HEK293 (cell line): Measurements from ENCODE around the gene MRPS18A.
A peak's percentile ranks its signal among the peaks of the same experiment; 100 is the strongest.

Experiments used
- BCL11B ChIP-seq: fragments of 450-650 bp; formaldehyde crosslinking; IDR thresholded peaks from 2 replicates; pipeline ENCODE4 v1.5.1; 2016; ENCODE audit warnings: low read depth, missing biosample characterization, missing genetic modification characterization
- EGR2 ChIP-seq: fragments of 450-650 bp; formaldehyde crosslinking; IDR thresholded peaks from 2 replicates; pipeline ENCODE4 v1.5.1; 2016; ENCODE audit warnings: low read depth, missing biosample characterization, missing genetic modification characterization
- GFI1B ChIP-seq: fragments of 450-650 bp; formaldehyde crosslinking; IDR thresholded peaks from 2 replicates; pipeline ENCODE4 v1.5.1; 2016; ENCODE audit warnings: missing biosample characterization, missing genetic modification characterization
- GLI2 ChIP-seq: fragments of 450-650 bp; formaldehyde crosslinking; IDR thresholded peaks from 2 replicates; pipeline ENCODE4; 2017; ENCODE audit warnings: missing biosample characterization, missing genetic modification characterization, low read depth, borderline replicate concordance
- GLIS1 ChIP-seq: fragments of 450-650 bp; formaldehyde crosslinking; IDR thresholded peaks from 2 replicates; pipeline ENCODE4 v1.5.1; 2016; ENCODE audit warnings: missing biosample characterization, missing genetic modification characterization
- HOXC10 ChIP-seq: sonication (generic); formaldehyde crosslinking; IDR thresholded peaks from 2 replicates; pipeline ENCODE4 v1.8.1; 2023; ENCODE audit warnings: mild to moderate bottlenecking, missing genetic modification reagents
- SALL2 ChIP-seq: fragments of 450-650 bp; formaldehyde crosslinking; IDR thresholded peaks from 2 replicates; pipeline ENCODE4 v1.5.0; 2017; ENCODE audit warnings: missing biosample characterization, mild to moderate bottlenecking, missing genetic modification characterization, borderline replicate concordance
- TCF7L2 ChIP-seq: IDR thresholded peaks from 2 replicates; pipeline ENCODE4 v1.6.1; 2011; ENCODE audit warnings: low read depth, mild to moderate bottlenecking, inconsistent platforms, low read length, moderate library complexity, borderline replicate concordance
- ZBTB26 ChIP-seq: fragments of 450-650 bp; formaldehyde crosslinking; optimal IDR thresholded peaks from 2 replicates; pipeline ENCODE3; 2016; ENCODE audit warnings: missing biosample characterization, mild to moderate bottlenecking, missing genetic modification characterization
- ZBTB44 ChIP-seq: fragments of 450-650 bp; IDR thresholded peaks from 2 replicates; pipeline ENCODE4 v1.5.1; 2018; ENCODE audit warnings: missing biosample characterization, mild to moderate bottlenecking, missing genetic modification characterization
- ZEB2 ChIP-seq: fragments of 450-650 bp; formaldehyde crosslinking; IDR thresholded peaks from 2 replicates; pipeline ENCODE4 v1.5.1; 2016; ENCODE audit warnings: missing biosample characterization, missing genetic modification characterization
- ZFP3 ChIP-seq: fragments of 450-650 bp; formaldehyde crosslinking; IDR thresholded peaks from 2 replicates; pipeline ENCODE4 v1.5.1; 2016; ENCODE audit warnings: low read depth, missing biosample characterization, missing genetic modification characterization
- ZNF10 ChIP-seq: fragments of 450-650 bp; formaldehyde crosslinking; IDR thresholded peaks from 2 replicates; pipeline ENCODE4 v1.5.1; 2017; ENCODE audit warnings: missing biosample characterization, missing genetic modification characterization
- ZNF121 ChIP-seq: fragments of 450-650 bp; formaldehyde crosslinking; IDR thresholded peaks from 2 replicates; pipeline ENCODE4 v1.5.1; 2016; ENCODE audit warnings: missing biosample characterization, missing genetic modification characterization
- ZNF133 ChIP-seq: fragments of 450-650 bp; formaldehyde crosslinking; IDR thresholded peaks from 2 replicates; pipeline ENCODE4 v1.5.1; 2016; ENCODE audit warnings: missing biosample characterization, missing genetic modification characterization
- ZNF175 ChIP-seq: fragments of 450-650 bp; formaldehyde crosslinking; IDR thresholded peaks from 2 replicates; pipeline ENCODE4 v1.5.1; 2016; ENCODE audit warnings: missing biosample characterization, missing genetic modification characterization
- ZNF211 ChIP-seq: fragments of 450-650 bp; formaldehyde crosslinking; IDR thresholded peaks from 2 replicates; pipeline ENCODE4 v1.5.1; 2016; ENCODE audit warnings: low read depth, missing biosample characterization, missing genetic modification characterization
- ZNF221 ChIP-seq: fragments of 450-650 bp; formaldehyde crosslinking; IDR thresholded peaks from 2 replicates; pipeline ENCODE4 v1.5.1; 2017; ENCODE audit warnings: missing biosample characterization, missing genetic modification characterization, borderline replicate concordance
- ZNF266 ChIP-seq: fragments of 450-650 bp; formaldehyde crosslinking; IDR thresholded peaks from 2 replicates; pipeline ENCODE4 v1.5.1; 2016; ENCODE audit warnings: missing biosample characterization, missing genetic modification characterization, low read depth
- ZNF341 ChIP-seq: fragments of 450-650 bp; formaldehyde crosslinking; IDR thresholded peaks from 2 replicates; pipeline ENCODE4; 2016; ENCODE audit warnings: low read depth, missing biosample characterization, missing genetic modification characterization
- ZNF366 ChIP-seq: fragments of 450-650 bp; formaldehyde crosslinking; conservative IDR thresholded peaks from 2 replicates; pipeline ENCODE4 v1.5.1; 2016; ENCODE audit warnings: missing biosample characterization, missing genetic modification characterization
- ZNF37A ChIP-seq: fragments of 450-650 bp; IDR thresholded peaks from 2 replicates; pipeline ENCODE4 v1.5.1; 2018; ENCODE audit warnings: missing biosample characterization, missing genetic modification characterization
- ZNF433 ChIP-seq: fragments of 450-650 bp; formaldehyde crosslinking; IDR thresholded peaks from 2 replicates; pipeline ENCODE4 v1.5.1; 2016; ENCODE audit warnings: missing biosample characterization, missing genetic modification characterization, low read depth
- ZNF664 ChIP-seq: fragments of 450-650 bp; formaldehyde crosslinking; IDR thresholded peaks from 2 replicates; pipeline ENCODE4 v1.5.1; 2016; ENCODE audit warnings: missing biosample characterization, missing genetic modification characterization
- ZNF677 ChIP-seq: fragments of 450-650 bp; IDR thresholded peaks from 2 replicates; pipeline ENCODE4 v1.5.0; 2018; ENCODE audit warnings: missing biosample characterization, mild to moderate bottlenecking, missing genetic modification characterization, moderate library complexity
- ZNF701 ChIP-seq: fragments of 450-650 bp; formaldehyde crosslinking; IDR thresholded peaks from 2 replicates; pipeline ENCODE4 v1.5.1; 2016; ENCODE audit warnings: missing biosample characterization, missing genetic modification characterization
- ZNF768 ChIP-seq: fragments of 450-650 bp; formaldehyde crosslinking; IDR thresholded peaks from 2 replicates; pipeline ENCODE4 v1.5.1; 2018; ENCODE audit warnings: missing biosample characterization, mild to moderate bottlenecking, missing genetic modification characterization
- ZNF777 ChIP-seq: fragments of 450-650 bp; formaldehyde crosslinking; IDR thresholded peaks from 2 replicates; pipeline ENCODE4 v1.5.1; 2017; ENCODE audit warnings: missing biosample characterization, missing genetic modification characterization, borderline replicate concordance
- ZNF837 ChIP-seq: fragments of 450-650 bp; formaldehyde crosslinking; IDR thresholded peaks from 2 replicates; pipeline ENCODE4 v1.5.1; 2016; ENCODE audit warnings: missing biosample characterization, missing genetic modification characterization
- ZNF843 ChIP-seq: fragments of 450-650 bp; formaldehyde crosslinking; IDR thresholded peaks from 2 replicates; pipeline ENCODE4 v1.5.1; 2016; ENCODE audit warnings: missing biosample characterization, missing genetic modification characterization
- TF ChIP-seq, protein P1 (sequence below): fragments of 450-650 bp; formaldehyde crosslinking; IDR thresholded peaks from 2 replicates; pipeline ENCODE4 v1.5.1; 2016; ENCODE audit warnings: missing biosample characterization, missing genetic modification characterization
- TF ChIP-seq, protein P2 (sequence below): fragments of 450-650 bp; formaldehyde crosslinking; IDR thresholded peaks from 2 replicates; pipeline ENCODE4 v1.5.1; 2016; ENCODE audit warnings: missing biosample characterization, missing genetic modification characterization
- TF ChIP-seq, protein P3 (sequence below): fragments of 450-650 bp; formaldehyde crosslinking; IDR thresholded peaks from 2 replicates; pipeline ENCODE4 v1.5.1; 2017; ENCODE audit warnings: missing biosample characterization, missing genetic modification characterization

The MRPS18A gene

GRCh38 chr6:43707767-43708166 is 20.2 kb upstream of the MRPS18A start (continued):
- TF ChIP-seq ZBTB44 (peak; percentile 25; the same call in 1 of the 2 replicates), ZNF837 (tag by site-specific recombination) (no peak), ZFP3 (tag by site-specific recombination) (no peak), SALL2 (tag by site-specific recombination) (no peak), HOXC10 (CRISPR knock-in tag) (no peak), ZEB2 (0 out of 2 replicates have a peak, but pooled peaks have one; percentile 41), ZNF433 (tag by site-specific recombination) (no peak), ZNF843 (tag by site-specific recombination) (peak; percentile 69), ZNF211 (tag by site-specific recombination) (no peak), ZNF701 (tag by site-specific recombination) (no peak), ZNF133 (tag by site-specific recombination) (no peak), ZNF266 (tag by site-specific recombination) (no peak), ZNF677 (tag by site-specific recombination) (no peak), ZNF366 (tag by site-specific recombination) (no peak), ZNF664 (tag by site-specific recombination) (0 out of 2 replicates have a peak, but pooled peaks have one; percentile 12), ZNF121 (tag by site-specific recombination) (no peak), ZNF175 (tag by site-specific recombination) (no peak), ZNF10 (no peak), ZNF768 (no peak), ZNF777 (no peak), ZNF37A (tag by site-specific recombination) (no peak), ZNF341 (tag by site-specific recombination) (no peak), ZBTB26 (tag by site-specific recombination) (no peak), TCF7L2 (no peak), ZNF221 (tag by site-specific recombination) (no peak), EGR2 (tag by site-specific recombination) (0 out of 2 replicates have a peak, but pooled peaks have one; percentile 26), GFI1B (tag by site-specific recombination) (no peak), GLIS1 (tag by site-specific recombination) (peak; percentile 100), GLI2 (tag by site-specific recombination) (no peak; the same call in 1 of the 2 replicates), BCL11B (tag by site-specific recombination) (no peak)
- TF ChIP-seq, protein P1, sequence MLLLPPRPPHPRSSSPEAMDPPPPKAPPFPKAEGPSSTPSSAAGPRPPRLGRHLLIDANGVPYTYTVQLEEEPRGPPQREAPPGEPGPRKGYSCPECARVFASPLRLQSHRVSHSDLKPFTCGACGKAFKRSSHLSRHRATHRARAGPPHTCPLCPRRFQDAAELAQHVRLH (tag by site-specific recombination), result 0 out of 2 replicates have a peak, but pooled peaks have one; percentile 38
- TF ChIP-seq, protein P2, sequence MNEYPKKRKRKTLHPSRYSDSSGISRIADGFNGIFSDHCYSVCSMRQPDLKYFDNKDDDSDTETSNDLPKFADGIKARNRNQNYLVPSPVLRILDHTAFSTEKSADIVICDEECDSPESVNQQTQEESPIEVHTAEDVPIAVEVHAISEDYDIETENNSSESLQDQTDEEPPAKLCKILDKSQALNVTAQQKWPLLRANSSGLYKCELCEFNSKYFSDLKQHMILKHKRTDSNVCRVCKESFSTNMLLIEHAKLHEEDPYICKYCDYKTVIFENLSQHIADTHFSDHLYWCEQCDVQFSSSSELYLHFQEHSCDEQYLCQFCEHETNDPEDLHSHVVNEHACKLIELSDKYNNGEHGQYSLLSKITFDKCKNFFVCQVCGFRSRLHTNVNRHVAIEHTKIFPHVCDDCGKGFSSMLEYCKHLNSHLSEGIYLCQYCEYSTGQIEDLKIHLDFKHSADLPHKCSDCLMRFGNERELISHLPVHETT, result no peak
- TF ChIP-seq, protein P3, sequence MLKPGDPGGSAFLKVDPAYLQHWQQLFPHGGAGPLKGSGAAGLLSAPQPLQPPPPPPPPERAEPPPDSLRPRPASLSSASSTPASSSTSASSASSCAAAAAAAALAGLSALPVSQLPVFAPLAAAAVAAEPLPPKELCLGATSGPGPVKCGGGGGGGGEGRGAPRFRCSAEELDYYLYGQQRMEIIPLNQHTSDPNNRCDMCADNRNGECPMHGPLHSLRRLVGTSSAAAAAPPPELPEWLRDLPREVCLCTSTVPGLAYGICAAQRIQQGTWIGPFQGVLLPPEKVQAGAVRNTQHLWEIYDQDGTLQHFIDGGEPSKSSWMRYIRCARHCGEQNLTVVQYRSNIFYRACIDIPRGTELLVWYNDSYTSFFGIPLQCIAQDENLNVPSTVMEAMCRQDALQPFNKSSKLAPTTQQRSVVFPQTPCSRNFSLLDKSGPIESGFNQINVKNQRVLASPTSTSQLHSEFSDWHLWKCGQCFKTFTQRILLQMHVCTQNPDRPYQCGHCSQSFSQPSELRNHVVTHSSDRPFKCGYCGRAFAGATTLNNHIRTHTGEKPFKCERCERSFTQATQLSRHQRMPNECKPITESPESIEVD (tag by site-specific recombination), result peak; percentile 81; the same call in 1 of the 2 replicates
